RWPE1 (cell line): Measurements from ENCODE around the gene TUBA8.
"Not testable (repeated sequence)": the region's sequence is repeated elsewhere in the genome, so short reads cannot be mapped to it uniquely, and the experiment has no call there.

ENCODE experiments used
- CTCF ChIA-PET: fragments of 350-600 bp; sonication (Branson Sonifier 250); formaldehyde crosslinking; extraction: SDS; loops from one replicate; lab custom pipeline; 2021; lab: Yijun Ruan, JAX
- POLR2A ChIA-PET: fragments of 400-600 bp; formaldehyde crosslinking; extraction: SDS; loops from one replicate; lab custom pipeline; 2020; ENCODE audit warnings: antibody characterized with exemption; ENCODE audit not compliant: low non-redundant PET; lab: Yijun Ruan, JAX
- DNase-seq: peaks from one replicate; pipeline ENCODE4 v3.0.0; 2012; ENCODE audit warnings: low spot score
- H3K27ac ChIP-seq: fragments of 450-650 bp; 2 replicates; pipeline ENCODE4 v1.5.1; 2017
- TF ChIP-seq, protein P1 (sequence below): fragments of 450-650 bp; conservative IDR thresholded peaks from 2 replicates; pipeline ENCODE4 v1.5.1; 2017; ENCODE audit warnings: low read depth, mild to moderate bottlenecking

Gene TUBA8

GRCh38 chr22:18071307-18071967 is 39.2 kb upstream of the TUBA8 start:
- CTCF ChIA-PET, POLR2A ChIA-PET, DNase-seq: not testable (repeated sequence)
- H3K27ac ChIP-seq, result peak overlapping the region; percentile 76
- TF ChIP-seq, protein P1, sequence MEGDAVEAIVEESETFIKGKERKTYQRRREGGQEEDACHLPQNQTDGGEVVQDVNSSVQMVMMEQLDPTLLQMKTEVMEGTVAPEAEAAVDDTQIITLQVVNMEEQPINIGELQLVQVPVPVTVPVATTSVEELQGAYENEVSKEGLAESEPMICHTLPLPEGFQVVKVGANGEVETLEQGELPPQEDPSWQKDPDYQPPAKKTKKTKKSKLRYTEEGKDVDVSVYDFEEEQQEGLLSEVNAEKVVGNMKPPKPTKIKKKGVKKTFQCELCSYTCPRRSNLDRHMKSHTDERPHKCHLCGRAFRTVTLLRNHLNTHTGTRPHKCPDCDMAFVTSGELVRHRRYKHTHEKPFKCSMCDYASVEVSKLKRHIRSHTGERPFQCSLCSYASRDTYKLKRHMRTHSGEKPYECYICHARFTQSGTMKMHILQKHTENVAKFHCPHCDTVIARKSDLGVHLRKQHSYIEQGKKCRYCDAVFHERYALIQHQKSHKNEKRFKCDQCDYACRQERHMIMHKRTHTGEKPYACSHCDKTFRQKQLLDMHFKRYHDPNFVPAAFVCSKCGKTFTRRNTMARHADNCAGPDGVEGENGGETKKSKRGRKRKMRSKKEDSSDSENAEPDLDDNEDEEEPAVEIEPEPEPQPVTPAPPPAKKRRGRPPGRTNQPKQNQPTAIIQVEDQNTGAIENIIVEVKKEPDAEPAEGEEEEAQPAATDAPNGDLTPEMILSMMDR, result peak; percentile 36

GRCh38 chr22:18071968-18072310 is 38.7 kb upstream of the TUBA8 start:
- POLR2A ChIA-PET, result no interaction called here
- H3K27ac ChIP-seq, result no peak overlapping the region
- no peak for DNase-seq
- TF ChIP-seq, protein P1, result no peak
- CTCF ChIA-PET, result no interaction called here

DNA sequence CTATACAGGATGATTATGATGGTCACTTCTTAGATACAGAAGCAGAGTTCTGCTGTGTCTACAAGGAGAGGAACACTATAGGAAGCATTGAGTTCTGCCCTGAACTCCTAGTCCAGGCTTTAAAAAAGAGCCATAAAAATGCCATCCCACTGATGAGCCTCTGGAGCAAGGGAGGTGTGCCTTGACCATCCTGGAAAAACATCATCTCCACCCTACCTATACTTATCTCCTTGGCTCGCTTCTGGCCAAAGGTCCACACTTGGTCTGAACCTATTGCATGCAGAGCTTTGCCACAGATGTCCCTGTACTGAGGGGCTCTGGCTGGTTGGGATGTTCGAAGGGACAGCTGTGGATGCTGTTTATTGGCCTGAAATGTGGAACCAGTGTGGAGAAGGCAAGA is 37.1 kb upstream of the TUBA8 start:
- ChIA-PET POLR2A (no interaction called here), CTCF (no interaction called here)
- DNase-seq, result no peak
- H3K27ac ChIP-seq, result no peak overlapping the region
- TF ChIP-seq, protein P1, result no peak

DNA sequence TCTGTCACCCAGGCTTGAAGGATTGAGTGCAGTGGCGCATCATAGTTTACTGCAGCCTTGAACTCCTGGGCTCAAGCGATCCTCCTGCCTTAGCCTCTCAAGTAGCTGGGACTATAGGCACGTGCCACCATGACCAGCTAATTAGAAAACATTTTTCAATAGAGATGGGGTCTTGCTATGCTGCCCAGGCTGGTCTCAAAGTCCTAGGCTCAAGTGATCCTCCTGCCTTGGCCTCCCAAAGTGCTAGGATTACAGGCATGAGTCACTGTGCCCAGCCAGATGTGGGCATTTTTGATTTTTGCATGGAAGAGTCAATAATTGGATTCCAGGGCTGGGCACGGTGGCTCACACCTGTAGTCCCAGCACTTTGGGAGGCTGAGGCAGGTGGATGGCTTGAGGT is 36.7 kb upstream of the TUBA8 start:
- H3K27ac ChIP-seq, CTCF ChIA-PET, DNase-seq, POLR2A ChIA-PET: not testable (repeated sequence)

- TF ChIP-seq, protein P1, result no peak
- POLR2A ChIA-PET, result interaction anchor here (0.6 kb wide), 1 partner anchor 241 kb away, joined by 3 read pairs; no protein-coding TSS in a partner anchor
- no peak for DNase-seq
- peak overlapping the region; percentile 60 for H3K27ac ChIP-seq
- CTCF ChIA-PET, result interaction anchor here (0.6 to 3.0 kb wide), 10 partner anchors 42 to 249 kb away, joined by 3 to 25 read pairs (median 4); no protein-coding TSS in a partner anchor
Observed at GRCh38 chr22:18075101-18075719, 35.4 kb upstream of the TUBA8 start.

GRCh38 chr22:18075720-18076497 is 34.7 kb upstream of the TUBA8 start:
- H3K27ac ChIP-seq, result peak overlapping the region; percentile 60
- DNase-seq, result peak; percentile 58
- ChIA-PET POLR2A (interaction anchor here (0.6 kb wide), 1 partner anchor 242 kb away, joined by 3 read pairs; no protein-coding TSS in a partner anchor), CTCF (interaction anchor here (0.6 to 3.0 kb wide), 16 partner anchors 43 to 333 kb away, joined by 3 to 25 read pairs (median 4); no protein-coding TSS in a partner anchor)
- TF ChIP-seq, protein P1, result peak; percentile 81
